Measurements from ENCODE around the gene PROX2. TPM values are rescaled to one million over a fixed set of nuclear protein-coding genes. Genes with fewer than 3 reads are reported as not detected.

Gene PROX2
- total RNA-seq, 1 donor from 2014 or later = 0.08 TPM

DNA sequence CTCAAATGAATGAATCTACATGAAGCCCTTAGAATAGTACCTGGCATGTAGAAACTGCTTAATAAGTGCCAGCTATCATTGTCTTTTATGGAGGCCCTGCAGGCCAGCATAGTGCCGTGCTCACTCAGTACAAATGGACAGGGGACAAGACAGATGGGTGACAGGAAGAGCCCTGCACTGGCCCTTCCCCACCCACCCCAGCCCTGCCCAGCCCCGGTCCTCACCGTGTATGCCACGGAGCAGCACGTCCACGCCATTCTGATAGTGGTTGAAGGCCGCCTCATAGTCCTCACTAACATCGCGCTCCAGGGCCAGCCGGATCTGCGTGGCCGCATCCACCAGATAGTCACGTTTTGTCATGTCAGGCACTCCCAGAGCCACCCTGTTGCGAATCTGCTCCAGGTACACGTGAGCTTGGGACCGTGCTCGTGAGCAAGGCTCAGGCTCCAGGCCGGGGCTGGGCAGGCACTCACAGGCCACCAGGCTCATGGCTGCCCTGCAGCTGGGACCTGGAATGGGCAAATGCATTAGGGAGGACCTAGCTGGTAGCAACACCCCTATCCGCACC is 45.2 kb upstream of the PROX2 start:
- H3K4me3 Mint-ChIP-seq (ENCODE audit: unreplicated experiment) = no peak overlapping the region
- H3K36me3 Mint-ChIP-seq (ENCODE audit: low read depth, unreplicated experiment) = peaks cover 4% of the 10 kb centered on the region
- H3K4me1 Mint-ChIP-seq (ENCODE audit: unreplicated experiment) = peaks cover 2% of the 10 kb centered on the region
- DNase-seq (ENCODE audit: low spot score) = no peak
- no peaks in the 10 kb centered on the region for H3K9me3 Mint-ChIP-seq (ENCODE audit: unreplicated experiment)
- H3K27ac Mint-ChIP-seq (ENCODE audit: unreplicated experiment) = no peak overlapping the region
- H3K27me3 Mint-ChIP-seq (ENCODE audit: unreplicated experiment) = peaks cover 12% of the 10 kb centered on the region
- TF ChIP-seq, protein P1, sequence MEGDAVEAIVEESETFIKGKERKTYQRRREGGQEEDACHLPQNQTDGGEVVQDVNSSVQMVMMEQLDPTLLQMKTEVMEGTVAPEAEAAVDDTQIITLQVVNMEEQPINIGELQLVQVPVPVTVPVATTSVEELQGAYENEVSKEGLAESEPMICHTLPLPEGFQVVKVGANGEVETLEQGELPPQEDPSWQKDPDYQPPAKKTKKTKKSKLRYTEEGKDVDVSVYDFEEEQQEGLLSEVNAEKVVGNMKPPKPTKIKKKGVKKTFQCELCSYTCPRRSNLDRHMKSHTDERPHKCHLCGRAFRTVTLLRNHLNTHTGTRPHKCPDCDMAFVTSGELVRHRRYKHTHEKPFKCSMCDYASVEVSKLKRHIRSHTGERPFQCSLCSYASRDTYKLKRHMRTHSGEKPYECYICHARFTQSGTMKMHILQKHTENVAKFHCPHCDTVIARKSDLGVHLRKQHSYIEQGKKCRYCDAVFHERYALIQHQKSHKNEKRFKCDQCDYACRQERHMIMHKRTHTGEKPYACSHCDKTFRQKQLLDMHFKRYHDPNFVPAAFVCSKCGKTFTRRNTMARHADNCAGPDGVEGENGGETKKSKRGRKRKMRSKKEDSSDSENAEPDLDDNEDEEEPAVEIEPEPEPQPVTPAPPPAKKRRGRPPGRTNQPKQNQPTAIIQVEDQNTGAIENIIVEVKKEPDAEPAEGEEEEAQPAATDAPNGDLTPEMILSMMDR (IDR thresholded peaks at IDR 0.05; ENCODE audit: unreplicated experiment) = no peak

DNA sequence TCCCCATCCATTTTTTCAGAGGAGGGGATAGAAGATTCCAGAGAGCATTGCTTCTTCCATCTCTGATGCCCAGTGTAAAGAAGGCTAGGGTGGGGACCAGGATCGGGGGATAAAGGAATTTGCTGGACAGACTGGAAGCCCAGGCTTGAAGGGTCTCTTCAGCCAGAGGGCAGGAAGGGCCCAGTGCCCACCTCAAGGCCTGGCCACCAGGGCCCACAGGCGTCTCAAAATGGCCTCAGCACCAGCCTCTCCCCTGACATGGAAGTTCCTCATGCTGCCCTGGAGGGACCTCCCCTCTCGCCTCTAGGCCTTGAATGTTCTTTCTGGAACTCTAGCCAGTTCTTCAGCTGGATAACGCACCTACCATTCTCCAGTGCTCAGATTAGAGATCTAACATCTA is 44.3 kb upstream of the PROX2 start:
- TF ChIP-seq, protein P1 (IDR thresholded peaks at IDR 0.05; ENCODE audit: unreplicated experiment) = no peak
- Mint-ChIP-seq H3K9me3 (ENCODE audit: unreplicated experiment) (no peaks in the 10 kb centered on the region), H3K36me3 (ENCODE audit: low read depth, unreplicated experiment) (peaks cover 4% of the 10 kb centered on the region), H3K4me3 (ENCODE audit: unreplicated experiment) (no peak overlapping the region), H3K4me1 (ENCODE audit: unreplicated experiment) (peaks cover 2% of the 10 kb centered on the region), H3K27ac (ENCODE audit: unreplicated experiment) (no peak overlapping the region), H3K27me3 (ENCODE audit: unreplicated experiment) (peaks cover 13% of the 10 kb centered on the region)
- no peak for DNase-seq (ENCODE audit: low spot score)

GRCh38 chr14:74919421-74920165 is 43.6 kb upstream of the PROX2 start:
- no peaks in the 10 kb centered on the region for H3K9me3 Mint-ChIP-seq (ENCODE audit: unreplicated experiment)
- TF ChIP-seq, protein P1 (IDR thresholded peaks at IDR 0.05; ENCODE audit: unreplicated experiment) = no peak
- H3K27me3 Mint-ChIP-seq (ENCODE audit: unreplicated experiment) = peaks cover 13% of the 10 kb centered on the region
- no peak overlapping the region for H3K27ac Mint-ChIP-seq (ENCODE audit: unreplicated experiment)
- H3K4me3 Mint-ChIP-seq (ENCODE audit: unreplicated experiment) = no peak overlapping the region
- H3K4me1 Mint-ChIP-seq (ENCODE audit: unreplicated experiment) = peaks cover 2% of the 10 kb centered on the region
- H3K36me3 Mint-ChIP-seq (ENCODE audit: low read depth, unreplicated experiment) = peaks cover 4% of the 10 kb centered on the region
- no peak for DNase-seq (ENCODE audit: low spot score)

DNA sequence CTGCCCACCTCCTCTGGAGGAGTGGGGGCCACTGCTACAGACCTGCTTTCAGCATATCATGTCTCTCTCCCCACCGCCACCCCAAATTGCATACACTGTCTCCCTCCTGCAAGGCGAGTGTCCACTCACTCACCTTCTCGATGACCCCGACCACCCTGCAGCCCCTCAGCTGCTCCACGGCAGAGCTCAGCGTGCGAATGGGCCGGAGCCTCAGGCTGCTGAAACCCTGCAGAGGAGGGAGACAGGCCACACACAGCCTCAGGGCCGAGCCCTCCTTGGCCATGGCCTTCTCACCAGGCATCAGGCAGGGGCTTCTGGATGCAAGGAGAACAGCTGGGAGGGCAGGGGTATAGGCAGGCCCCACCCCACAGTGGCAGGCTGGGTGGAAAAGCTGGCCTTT is 42.4 kb upstream of the PROX2 start:
- H3K4me3 Mint-ChIP-seq (ENCODE audit: unreplicated experiment) = no peak overlapping the region
- no peaks in the 10 kb centered on the region for H3K9me3 Mint-ChIP-seq (ENCODE audit: unreplicated experiment)
- H3K4me1 Mint-ChIP-seq (ENCODE audit: unreplicated experiment) = peaks cover 2% of the 10 kb centered on the region
- peaks cover 9% of the 10 kb centered on the region for H3K27me3 Mint-ChIP-seq (ENCODE audit: unreplicated experiment)
- TF ChIP-seq, protein P1 (IDR thresholded peaks at IDR 0.05; ENCODE audit: unreplicated experiment) = no peak
- peaks cover 4% of the 10 kb centered on the region for H3K36me3 Mint-ChIP-seq (ENCODE audit: low read depth, unreplicated experiment)
- no peak overlapping the region for H3K27ac Mint-ChIP-seq (ENCODE audit: unreplicated experiment)
- no peak for DNase-seq (ENCODE audit: low spot score)

- no peak for DNase-seq (ENCODE audit: low spot score)
- Mint-ChIP-seq H3K4me3 (ENCODE audit: unreplicated experiment) (no peak overlapping the region), H3K9me3 (ENCODE audit: unreplicated experiment) (no peaks in the 10 kb centered on the region), H3K27ac (ENCODE audit: unreplicated experiment) (no peak overlapping the region), H3K27me3 (ENCODE audit: unreplicated experiment) (peaks cover 9% of the 10 kb centered on the region), H3K36me3 (ENCODE audit: low read depth, unreplicated experiment) (peaks cover 4% of the 10 kb centered on the region), H3K4me1 (ENCODE audit: unreplicated experiment) (peaks cover 2% of the 10 kb centered on the region)
- TF ChIP-seq, protein P1 (IDR thresholded peaks at IDR 0.05; ENCODE audit: unreplicated experiment) = no peak
Observed at GRCh38 chr14:74917646-74918081, 41.7 kb upstream of the PROX2 start.

All from endothelial cell (in vitro differentiated cells).